ENCODE results near the gene TBK1.

GRCh38 chr12:64538121-64538520 is 86.2 kb downstream of the TBK1 start:
- TF ChIP-seq CTCF (IDR thresholded peaks at IDR 0.05) (no peak), POLR2AphosphoS5 (IDR thresholded peaks at IDR 0.05; ENCODE audit: low read depth, low read length) (no peak), SIN3A (IDR thresholded peaks at IDR 0.05; ENCODE audit: borderline replicate concordance, insufficient read depth, low read depth, low read length) (no peak), REST (IDR thresholded peaks at IDR 0.05; ENCODE audit: insufficient read depth in 1 of 2, low read depth in 2 of 2, low read length in 1 of 2) (no peak)

Measured in Panc1 (cell line).